SK-N-MC (cell line): ENCODE measurements around the gene MATCAP1.
A peak's percentile ranks its signal among the peaks of the same experiment; 100 is the strongest.

Experiments used
- DNase-seq: peaks from one replicate; pipeline ENCODE4 v3.0.0-alpha.2; 2011; ENCODE audit warnings: low read depth, low spot score
- H3K27ac ChIP-seq: fragments of 200-600 bp; sonication (generic); 2 replicates; pipeline ENCODE4 v1.5.1; 2016; ENCODE audit warnings: mixed run types
- H3K36me3 ChIP-seq: fragments of 200-600 bp; sonication (generic); 2 replicates; pipeline ENCODE4 v1.6.1; 2017; ENCODE audit warnings: antibody characterized with exemption, low read length, mixed read lengths; ENCODE audit not compliant: insufficient read depth
- H3K4me3 ChIP-seq: fragments of 200-600 bp; sonication (generic); 2 replicates; pipeline ENCODE4 v1.5.1; 2016
- H3K9ac ChIP-seq: fragments of 200-600 bp; sonication (generic); 2 replicates; pipeline ENCODE4 v1.8.0; 2017; ENCODE audit warnings: mixed run types, mixed read lengths; ENCODE audit not compliant: insufficient read length
- H3K9me3 ChIP-seq: fragments of 200-600 bp; sonication (generic); 2 replicates; pipeline ENCODE4 v1.6.1; 2017; ENCODE audit warnings: low read depth, mild to moderate bottlenecking, antibody characterized with exemption, low read length, moderate library complexity, mixed read lengths
- EZH2 ChIP-seq: fragments of 200-600 bp; sonication (generic); IDR thresholded peaks from one replicate; pipeline ENCODE4 v1.6.1; 2017; ENCODE audit warnings: antibody characterized with exemption
- FOXP2 ChIP-seq: optimal IDR thresholded peaks from 2 replicates; pipeline ENCODE3; 2011; ENCODE audit warnings: mild to moderate bottlenecking, moderate library complexity; ENCODE audit not compliant: insufficient read depth; ENCODE audit errors: extremely low read length, control extremely low read depth
- POLR2AphosphoS5 ChIP-seq: IDR thresholded peaks from 2 replicates; pipeline ENCODE4 v1.6.1; 2012; ENCODE audit warnings: mild to moderate bottlenecking, low read depth, low read length, borderline replicate concordance

The MATCAP1 gene

DNA sequence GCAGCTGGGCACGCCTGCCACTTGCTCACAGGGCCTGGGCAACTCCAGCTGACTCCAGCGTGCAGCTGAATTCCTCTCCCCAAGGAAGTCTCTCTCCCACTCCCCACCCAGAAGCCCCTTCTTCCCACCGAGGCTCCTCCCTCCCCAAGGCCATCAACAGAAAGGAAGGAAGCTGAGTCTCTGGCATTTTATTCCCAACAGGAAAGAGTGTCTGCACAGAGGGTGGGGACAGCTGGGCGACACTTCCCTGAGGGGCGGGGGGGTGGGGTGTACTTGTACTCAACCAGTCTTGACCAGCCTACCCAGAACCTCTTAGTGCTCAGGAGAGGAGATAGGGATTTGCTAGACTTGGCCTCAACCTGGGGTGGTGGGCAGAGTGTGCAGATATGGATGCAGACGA lies 6.3 kb upstream of the MATCAP1 start, which contains the start of gene EXOC3L1:
TSS of gene EXOC3L1 (minus strand) at position 96 of the 400 bp plus-strand sequence. CDS start 460 bp downstream, outside the sequence.
- no peak for DNase-seq
- Histone ChIP-seq H3K9ac (no peak within 1 kb of the TSS), H3K9me3 (no peaks in the 10 kb centered on the region), H3K27ac (no peak within 1 kb of the TSS), H3K36me3 (peaks cover 8% of the 10 kb centered on the region; the same call in 1 of the 2 replicates), H3K4me3 (no peak within 1 kb of the TSS)
- TF ChIP-seq POLR2AphosphoS5 (no peak), EZH2 (no peak), FOXP2 (no peak)

DNA sequence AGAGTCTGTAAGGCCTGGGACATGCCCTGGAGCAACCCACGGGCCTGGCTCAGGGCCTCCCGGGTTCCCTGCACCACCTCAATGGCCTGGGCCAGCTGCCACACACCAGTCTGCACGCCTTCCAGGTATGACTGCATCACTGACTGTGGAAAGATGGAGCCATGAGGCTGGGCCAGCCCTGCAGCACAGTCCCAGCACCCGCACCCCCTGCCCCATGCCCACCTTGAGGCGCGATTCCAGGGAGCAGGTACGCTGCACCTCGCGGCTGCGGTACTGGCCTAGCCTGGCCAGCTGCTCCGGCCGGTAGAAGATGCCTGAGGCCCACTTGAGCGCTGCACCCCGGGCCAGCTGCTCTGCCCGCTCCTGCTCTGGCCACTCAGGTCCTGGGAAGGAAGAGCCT lies 5.0 kb upstream of the MATCAP1 start:
- no peak for DNase-seq
- Histone ChIP-seq H3K9me3 (no peaks in the 10 kb centered on the region), H3K27ac (no peak overlapping the region), H3K9ac (no peak overlapping the region), H3K4me3 (no peak overlapping the region), H3K36me3 (no peaks in the 10 kb centered on the region)
- TF ChIP-seq EZH2 (no peak), FOXP2 (no peak), POLR2AphosphoS5 (no peak)

DNA sequence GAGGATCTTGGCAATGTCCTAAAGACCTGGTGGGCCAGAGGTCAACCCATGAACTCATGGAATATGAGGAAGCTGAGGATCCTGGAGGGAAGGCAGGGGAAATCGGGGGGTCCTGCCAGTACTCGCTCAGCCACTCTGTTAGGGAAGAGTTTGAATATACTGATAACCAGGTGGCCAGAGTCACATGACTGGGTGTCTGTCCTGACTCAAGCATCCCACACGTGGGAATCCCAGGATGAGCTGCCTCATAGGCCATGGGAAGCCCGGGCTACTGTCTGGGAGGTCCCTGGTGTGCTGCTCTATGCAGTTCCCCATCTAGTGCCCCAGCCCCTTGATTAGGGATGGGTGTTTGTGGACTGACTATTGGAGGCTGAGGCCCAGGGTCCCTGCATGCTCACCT lies 4.6 kb upstream of the MATCAP1 start:
- DNase-seq, result no peak

DNA sequence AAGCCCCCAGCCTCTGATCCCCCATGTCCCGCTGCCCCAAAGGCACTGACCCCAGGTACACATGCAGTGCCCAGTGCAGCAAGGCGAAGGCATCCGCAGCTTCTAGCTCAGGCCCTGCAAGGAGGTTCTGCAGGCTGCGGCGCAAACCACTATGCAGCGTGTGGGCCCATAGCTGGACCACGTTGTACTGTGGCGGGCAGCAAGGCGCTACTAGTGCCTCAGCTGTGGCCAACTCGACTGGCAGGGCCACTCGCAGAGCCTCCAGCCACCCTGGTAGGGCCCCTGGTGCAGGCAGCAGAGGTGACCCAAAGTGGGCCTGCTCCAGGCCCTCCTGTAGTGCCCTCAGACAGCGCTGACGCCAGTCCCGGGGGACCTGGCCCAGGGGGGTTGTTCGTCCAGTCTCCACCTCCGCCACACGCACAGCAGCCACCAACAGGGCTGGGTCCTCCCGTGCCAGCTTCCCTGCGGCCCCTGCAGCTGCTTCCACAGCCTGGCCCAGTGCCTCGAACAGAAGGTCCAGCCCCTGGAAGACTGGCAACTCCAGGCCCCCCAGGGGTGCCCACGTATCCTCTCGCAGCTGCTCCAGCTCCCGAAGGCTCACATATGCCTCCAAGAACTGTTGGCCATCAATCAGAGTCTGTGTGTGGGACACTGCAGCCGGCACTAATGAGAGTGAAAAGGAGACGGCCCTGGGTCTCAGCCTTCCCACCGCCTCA lies 3.6 kb upstream of the MATCAP1 start:
- Histone ChIP-seq H3K9ac (no peak overlapping the region), H3K9me3 (no peaks in the 10 kb centered on the region), H3K27ac (no peak overlapping the region), H3K36me3 (no peaks in the 10 kb centered on the region), H3K4me3 (no peak overlapping the region)
- TF ChIP-seq POLR2AphosphoS5, result no peak
- no peak for TF ChIP-seq EZH2
- no peak for TF ChIP-seq FOXP2
- no peak for DNase-seq

More for the DNA sequence above, 4.6 kb upstream of the MATCAP1 start:
- Histone ChIP-seq H3K27ac (no peak overlapping the region), H3K36me3 (no peaks in the 10 kb centered on the region), H3K9ac (no peak overlapping the region), H3K9me3 (no peaks in the 10 kb centered on the region), H3K4me3 (no peak overlapping the region)
- TF ChIP-seq FOXP2 (no peak), POLR2AphosphoS5 (no peak), EZH2 (no peak)

DNA sequence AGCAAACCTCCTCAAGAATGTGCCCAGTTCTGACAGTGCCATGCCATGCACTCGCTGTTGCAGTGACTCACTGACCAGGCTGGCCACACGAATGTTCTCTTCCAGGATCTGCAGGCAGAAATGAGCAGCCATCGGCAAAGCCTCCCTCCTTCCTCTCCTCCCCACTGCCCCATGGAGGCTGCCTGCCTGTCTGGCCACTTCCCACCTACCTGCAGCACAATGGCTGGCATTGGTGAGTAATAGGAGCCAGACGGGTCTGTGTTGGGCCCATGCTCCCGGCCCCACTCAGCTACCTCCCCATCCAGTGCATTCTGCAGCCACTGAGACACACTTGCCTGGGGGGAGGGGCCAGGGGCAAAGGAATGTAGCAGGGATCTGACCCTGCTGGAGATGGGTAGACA lies 2.8 kb upstream of the MATCAP1 start:
- Histone ChIP-seq H3K9ac (no peak overlapping the region), H3K36me3 (no peaks in the 10 kb centered on the region), H3K4me3 (no peak overlapping the region), H3K27ac (no peak overlapping the region), H3K9me3 (no peaks in the 10 kb centered on the region)
- TF ChIP-seq POLR2AphosphoS5 (no peak), FOXP2 (no peak), EZH2 (no peak)
- no peak for DNase-seq

DNA sequence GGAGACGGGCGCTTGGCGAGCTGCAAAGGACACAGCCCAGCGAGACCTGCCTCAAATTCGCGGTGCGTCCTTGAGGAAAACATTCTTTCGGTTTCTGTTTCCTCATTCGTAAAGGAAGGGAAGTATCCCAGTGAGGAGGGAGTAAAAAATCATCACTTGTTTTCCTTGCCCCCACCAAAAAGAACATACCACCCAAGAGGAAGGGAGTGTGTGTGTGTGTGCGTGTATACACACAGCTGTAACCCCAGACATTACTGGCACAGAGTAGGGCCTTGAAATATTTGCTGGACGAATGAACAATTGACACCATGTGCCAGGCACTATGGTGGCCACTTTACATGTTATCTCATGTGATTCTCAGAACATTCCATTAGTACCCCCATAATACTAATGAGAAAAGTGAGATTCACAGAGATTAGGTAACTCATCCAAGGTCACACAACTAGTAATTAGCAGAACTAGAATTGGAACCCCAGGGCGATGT lies 1.9 kb upstream of the MATCAP1 start:
- no peak overlapping the region for H3K27ac ChIP-seq
- H3K9me3 ChIP-seq, result no peaks in the 10 kb centered on the region
- H3K36me3 ChIP-seq, result no peaks in the 10 kb centered on the region
- no peak overlapping the region for H3K4me3 ChIP-seq
- DNase-seq, result no peak
- H3K9ac ChIP-seq, result no peak overlapping the region
- TF ChIP-seq FOXP2 (no peak), POLR2AphosphoS5 (no peak), EZH2 (no peak)

DNA sequence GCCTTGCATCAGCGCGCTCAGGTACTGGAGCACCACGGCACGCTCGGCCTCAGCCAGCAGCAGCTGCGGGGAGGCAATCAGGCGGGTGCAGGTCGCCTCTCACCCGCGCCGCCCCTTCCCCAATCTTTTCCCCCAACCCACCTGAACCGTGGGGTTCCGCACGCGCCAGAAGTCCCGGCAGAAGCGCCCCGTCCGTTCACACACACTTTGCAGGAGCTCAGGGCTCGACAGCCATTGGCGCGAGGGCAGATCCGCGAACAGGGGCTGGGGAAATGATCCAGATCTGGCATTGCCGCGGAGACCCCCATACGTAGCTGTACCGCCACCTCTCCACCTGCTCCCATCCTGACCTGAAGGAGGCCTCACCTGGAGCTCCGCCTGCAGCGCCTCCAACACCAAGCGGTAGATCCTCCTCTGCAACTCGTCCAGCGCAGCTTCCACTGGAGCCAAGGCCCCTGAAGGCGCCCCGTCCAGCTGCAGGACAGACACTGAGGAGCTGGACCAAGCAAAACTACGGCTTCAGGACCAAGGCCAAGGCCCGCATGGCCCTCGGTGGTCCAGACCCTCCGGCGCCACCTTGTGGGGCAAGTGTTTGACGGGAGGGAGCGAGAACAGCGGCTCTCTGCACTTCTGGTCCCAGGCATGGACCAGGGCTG lies 1.4 kb upstream of the MATCAP1 start:
- Histone ChIP-seq H3K9me3 (no peaks in the 10 kb centered on the region), H3K9ac (no peak overlapping the region), H3K36me3 (no peaks in the 10 kb centered on the region), H3K4me3 (no peak overlapping the region), H3K27ac (no peak overlapping the region)
- DNase-seq, result no peak
- TF ChIP-seq FOXP2, result no peak
- TF ChIP-seq EZH2, result no peak
- TF ChIP-seq POLR2AphosphoS5, result no peak

DNA sequence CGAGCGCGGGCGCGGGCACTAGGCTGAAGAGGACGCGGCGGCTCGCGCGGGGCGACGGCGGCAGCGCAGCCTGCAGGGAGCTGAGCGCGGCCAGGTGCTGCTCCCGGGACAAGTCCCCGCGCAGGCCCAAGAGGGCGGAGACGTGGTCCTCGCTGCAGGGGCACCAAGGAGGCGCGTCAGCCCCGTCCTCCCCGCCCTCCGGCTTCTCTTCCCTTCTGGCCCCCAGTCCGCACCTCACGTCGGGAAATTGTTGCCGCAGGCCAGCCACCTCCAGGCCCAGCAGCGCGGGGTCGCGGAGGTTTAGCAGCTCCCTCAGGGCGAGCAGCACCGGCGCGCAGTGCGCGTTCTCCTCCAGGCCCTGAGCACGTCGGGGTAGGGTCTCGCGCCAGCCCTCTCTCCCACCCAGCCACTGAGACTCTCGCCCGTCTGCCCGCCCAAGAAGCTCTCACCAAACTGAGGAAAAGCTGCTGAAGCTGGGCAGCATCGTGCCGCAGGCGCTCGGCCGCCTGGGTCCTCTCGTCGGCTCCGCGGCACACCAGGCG lies 761 bp upstream of the MATCAP1 start:
- Histone ChIP-seq H3K9ac (no peak overlapping the region), H3K36me3 (no peaks in the 10 kb centered on the region), H3K27ac (no peak overlapping the region), H3K4me3 (peak overlapping the region; percentile 85), H3K9me3 (no peaks in the 10 kb centered on the region)
- DNase-seq, result no peak
- TF ChIP-seq EZH2, result no peak

DNA sequence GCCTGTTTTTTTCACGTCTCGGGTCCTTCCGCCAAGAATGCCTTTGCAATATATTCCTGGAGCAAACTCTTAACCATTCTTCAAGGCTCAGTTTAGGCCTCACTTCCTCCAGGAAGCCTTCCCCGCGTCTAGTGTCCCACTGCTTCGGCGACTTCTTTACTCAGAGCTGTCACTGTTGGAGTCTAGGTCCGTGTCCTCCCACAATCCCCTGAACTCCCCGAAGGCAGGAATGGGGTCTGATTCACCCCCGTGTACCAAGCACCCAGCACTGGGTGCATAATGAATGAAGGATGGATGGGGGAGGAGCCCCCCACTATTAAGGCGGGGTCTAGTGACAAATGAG lies 508 bp downstream of the MATCAP1 start:
- peak overlapping the region; percentile 68 for H3K9ac ChIP-seq
- peak overlapping the region; percentile 85 for H3K4me3 ChIP-seq
- H3K9me3 ChIP-seq, result no peaks in the 10 kb centered on the region
- no peak for DNase-seq
- TF ChIP-seq EZH2 (no peak), FOXP2 (no peak), POLR2AphosphoS5 (no peak)
- no peak overlapping the region for H3K27ac ChIP-seq
- no peaks in the 10 kb centered on the region for H3K36me3 ChIP-seq
